H1 (cell line): Measurements from ENCODE around the gene ZACN. TPM values are rescaled to one million over a fixed set of nuclear protein-coding genes. Genes with fewer than 3 reads are reported as not detected.
A peak's percentile ranks its signal among the peaks of the same experiment; 100 is the strongest.

ENCODE experiments used
- CTCF ChIA-PET: fragments of 300-600 bp; sonication (Branson Sonifier 250); formaldehyde crosslinking; loops from one replicate; lab custom pipeline; 2021; ENCODE audit not compliant: partially characterized antibody; lab: Charles Lee
- POLR2A ChIA-PET: fragments of 300-600 bp; sonication (Branson Sonifier 250); formaldehyde crosslinking; loops from one replicate; lab custom pipeline; 2021; ENCODE audit warnings: inconsistent platforms; ENCODE audit not compliant: partially characterized antibody; lab: Charles Lee
- DNase-seq, 2 experiments: peaks; one replicate each; pipeline versions ENCODE4 v3.0.0 to v3.0.0-alpha.2; 2010 to 2022; ENCODE audit warnings: low spot score in 2 of 2, low read depth in 1 of 2, mixed read lengths in 1 of 2
- FAIRE-seq: peaks from 2 replicates; lab custom pipeline; 2011; peaks lifted over from hg19 to GRCh38; lab: Jason Lieb, UNC
- H2AFZ ChIP-seq: 2 replicates; pipeline ENCODE4 v1.8.1; 2012; ENCODE audit warnings: low read length, inconsistent platforms
- H2AK5ac ChIP-seq: 2 replicates; pipeline ENCODE4 v1.6.1; 2013; ENCODE audit warnings: low read depth, low read length
- H2BK120ac ChIP-seq: replicated peaks from 2 replicates; pipeline ENCODE3; 2013; ENCODE audit warnings: low read depth, low read length, inconsistent platforms
- H2BK12ac ChIP-seq: 2 replicates; pipeline ENCODE4 v1.6.1; 2013; ENCODE audit warnings: low read depth, low read length
- H2BK15ac ChIP-seq: 2 replicates; pipeline ENCODE4 v1.6.1; 2013; ENCODE audit warnings: low read length
- H2BK20ac ChIP-seq: 2 replicates; pipeline ENCODE4 v1.6.1; 2013; ENCODE audit warnings: low read length
- H2BK5ac ChIP-seq: 2 replicates; pipeline ENCODE4 v1.6.1; 2013; ENCODE audit warnings: low read depth, low read length
- H3K14ac ChIP-seq: 2 replicates; pipeline ENCODE4 v1.6.1; 2013; ENCODE audit warnings: inconsistent platforms; ENCODE audit not compliant: insufficient read length
- H3K18ac ChIP-seq: 2 replicates; pipeline ENCODE4 v1.6.1; 2013; ENCODE audit warnings: low read length; ENCODE audit errors: extremely low read depth
- H3K23ac ChIP-seq: 2 replicates; pipeline ENCODE4 v1.6.1; 2013; ENCODE audit warnings: inconsistent platforms; ENCODE audit not compliant: insufficient read length
- H3K23me2 ChIP-seq: 2 replicates; pipeline ENCODE4 v1.6.1; 2013; ENCODE audit warnings: low read depth, low read length
- H3K27ac ChIP-seq: 2 replicates; pipeline ENCODE4 v1.6.1; 2011; ENCODE audit warnings: low read depth, low read length, inconsistent platforms
- H3K27me3 ChIP-seq, 4 experiments: replicated peaks in 1 of 4; 1 replicate in 1 of 4; 2 replicates in 3 of 4; pipeline versions ENCODE4 v1.6.1 to v1.8.1; 2011 to 2013; ENCODE audit warnings: low read length in 3 of 4, mild to moderate bottlenecking in 3 of 4, inconsistent platforms in 2 of 4, mixed read lengths in 2 of 4, moderate library complexity in 1 of 4; ENCODE audit not compliant: control insufficient read depth in 3 of 4, insufficient read depth in 3 of 4; ENCODE audit errors: extremely low read depth in 1 of 4
- H3K36me3 ChIP-seq, 4 experiments: 2 replicates each; pipeline versions ENCODE4 v1.6.1 to v1.8.1; 2011 to 2013; ENCODE audit warnings: mild to moderate bottlenecking in 4 of 4, low read length in 3 of 4, moderate library complexity in 2 of 4, control low read depth in 1 of 4, inconsistent platforms in 1 of 4; ENCODE audit not compliant: insufficient read depth in 4 of 4, control insufficient read depth in 2 of 4
- H3K4ac ChIP-seq: replicated peaks from 2 replicates; pipeline ENCODE3; 2013; ENCODE audit warnings: low read length, low read depth, mixed read lengths, inconsistent platforms; ENCODE audit not compliant: insufficient read length
- H3K4me1 ChIP-seq, 4 experiments: replicated peaks in 1 of 4; 1 replicate in 1 of 4; 2 replicates in 3 of 4; pipeline versions ENCODE4 v1.6.1 to v1.8.1; 2011 to 2013; ENCODE audit warnings: low read length in 3 of 4, inconsistent platforms in 2 of 4, mixed read lengths in 1 of 4; ENCODE audit not compliant: insufficient read depth in 4 of 4, control insufficient read depth in 3 of 4
- H3K4me2 ChIP-seq, 2 experiments: 2 replicates each; pipeline versions ENCODE4 v1.6.1 to v1.8.1; 2011 to 2013; ENCODE audit warnings: low read depth in 2 of 2, low read length in 2 of 2, control low read depth in 1 of 2, inconsistent platforms in 1 of 2, mild to moderate bottlenecking in 1 of 2; ENCODE audit not compliant: insufficient read depth in 1 of 2
- H3K4me3 ChIP-seq, 4 experiments: fragments of 200-600, 300-600 bp in 1 of 4; sonication (generic), shearing (Covaris generic), sonication (Bioruptor Twin) in 1 of 4; 2 replicates each; pipeline versions ENCODE4 v1.5.1 to v1.8.1; 2011 to 2016; ENCODE audit warnings: low read length in 4 of 4, low read depth in 3 of 4, control low read depth in 2 of 4, inconsistent platforms in 2 of 4, mild to moderate bottlenecking in 2 of 4, mixed read lengths in 1 of 4, moderate library complexity in 1 of 4; ENCODE audit not compliant: insufficient read depth in 2 of 4; ENCODE audit errors: extremely low read depth in 1 of 4
- H3K56ac ChIP-seq: replicated peaks from 2 replicates; pipeline ENCODE3; 2013; ENCODE audit warnings: low read depth, mild to moderate bottlenecking, mixed read lengths, low read length, inconsistent platforms; ENCODE audit not compliant: insufficient read length
- H3K79me1 ChIP-seq: 2 replicates; pipeline ENCODE4 v1.6.1; 2013; ENCODE audit warnings: low read depth, low read length, control low read depth
- H3K79me2 ChIP-seq, 2 experiments: 2 replicates each; pipeline versions ENCODE4 v1.6.1 to v1.8.1; 2012 to 2013; ENCODE audit warnings: low read length in 2 of 2, mild to moderate bottlenecking in 2 of 2, inconsistent platforms in 1 of 2; ENCODE audit not compliant: insufficient read depth in 2 of 2, control insufficient read depth in 1 of 2
- H3K9ac ChIP-seq, 4 experiments: replicated peaks in 1 of 4; 1 replicate in 1 of 4; 2 replicates in 3 of 4; pipeline versions ENCODE4 v1.6.1 to v1.8.1; 2011 to 2013; ENCODE audit warnings: low read depth in 3 of 4, low read length in 3 of 4, control low read depth in 2 of 4, mild to moderate bottlenecking in 2 of 4, moderate library complexity in 2 of 4, inconsistent platforms in 1 of 4; ENCODE audit errors: extremely low read depth in 1 of 4
- H3K9me3 ChIP-seq, 2 experiments: 2 replicates each; pipeline versions ENCODE4 v1.6.1 to v1.8.1; 2012 to 2013; ENCODE audit warnings: mild to moderate bottlenecking in 2 of 2, moderate library complexity in 2 of 2, control low read depth in 1 of 2, inconsistent platforms in 1 of 2, low read depth in 1 of 2, low read length in 1 of 2, mixed read lengths in 1 of 2; ENCODE audit not compliant: insufficient read depth in 2 of 2
- H4K20me1 ChIP-seq, 2 experiments: replicated peaks in 1 of 2; 2 replicates each; pipeline versions ENCODE3 to v1.8.1; 2011 to 2013; ENCODE audit warnings: inconsistent platforms in 2 of 2, low read length in 2 of 2, mild to moderate bottlenecking in 1 of 2; ENCODE audit not compliant: insufficient read depth in 2 of 2, control insufficient read depth in 1 of 2
- H4K5ac ChIP-seq: 2 replicates; pipeline ENCODE4 v1.6.1; 2013; ENCODE audit warnings: low read length, low read depth, mixed read lengths, inconsistent platforms; ENCODE audit not compliant: insufficient read length
- H4K8ac ChIP-seq: 2 replicates; pipeline ENCODE4 v1.8.0; 2013; ENCODE audit warnings: mild to moderate bottlenecking, moderate library complexity, low read length, inconsistent platforms; ENCODE audit not compliant: insufficient read depth; ENCODE audit errors: extremely low read depth
- H4K91ac ChIP-seq: replicated peaks from 2 replicates; pipeline ENCODE3; 2013; ENCODE audit warnings: low read length, mixed read lengths, inconsistent platforms; ENCODE audit not compliant: insufficient read length
- CREB1 ChIP-seq: IDR thresholded peaks from 2 replicates; pipeline ENCODE4 v1.6.1; 2012; ENCODE audit warnings: inconsistent platforms
- KDM1A ChIP-seq: fragments of 200-600, 300-600 bp; sonication (generic); IDR thresholded peaks from 2 replicates; pipeline ENCODE4 v1.7.1; 2016; ENCODE audit warnings: mild to moderate bottlenecking, low read length, borderline replicate concordance
- WGBS, 2 experiments: shearing (Covaris generic) in 1 of 2; methylation state at CpG; one replicate each; pipeline versions ENCODE4 v1.1.6 to v1.1.7; 2013 to 2015; ENCODE audit warnings: low lambda C conversion rate in 2 of 2, mixed read lengths in 2 of 2, inconsistent platforms in 1 of 2, low coverage in 1 of 2, missing lambda C conversion rate in 1 of 2; ENCODE audit not compliant: insufficient replicate concordance in 2 of 2, insufficient coverage in 1 of 2, insufficient read length in 1 of 2; ENCODE audit errors: extremely low coverage in 1 of 2, missing lambda C conversion rate in 1 of 2; 5-methylcytosine and 5-hydroxymethylcytosine counted together
- polyA plus RNA-seq, 7 experiments: library from polyadenylated mRNA; depleted of rRNA in 3 of 7; stranded (reverse) in 5 of 7; unstranded in 2 of 7; fragments of >200 nt in 5 of 7; fragments of 200-250 nt in 2 of 7; gene quantifications; 1 replicate in 5 of 7; 2 replicates in 1 of 7; 4 replicates in 1 of 7; pipeline versions ENCODE4 v1.2.1 to v1.2.3, GENCODE V29; 2011 to 2013; ENCODE audit warnings: missing spikeins in 2 of 7, mixed read lengths in 2 of 7
- total RNA-seq: library from RNA; stranded (reverse); fragmentation: NEBNext Ultra II Directional; extraction: Animal tissue kit (Norgen Biotek cat#: 25700); gene quantifications from 2 replicates; pipeline ENCODE4 v1.2.1, GENCODE V29; 2021

The ZACN gene
- total and polyA plus RNA-seq, 2 of the 8 experiments (the other 6 are each of a cell fraction or from before 2014, with no cell fraction given) = 0.26 TPM; not detected in 1

GRCh38 chr17:76130473-76130872, 51.5 kb downstream of the ZACN start:
- Histone ChIP-seq H3K23me2 (peaks cover 11% of the 10 kb centered on the region; the same call in 1 of the 2 replicates), H2BK15ac (peak overlapping the region; percentile 81; the same call in 1 of the 2 replicates), H4K91ac (peak overlapping the region; percentile 63), H4K8ac (no peak overlapping the region), H3K4me3 (peak overlapping the region in 1 of 4 experiments; percentile 47; a peak in 1 of 8 replicates), H2AK5ac (no peak overlapping the region; the same call in 1 of the 2 replicates), H4K20me1 (no peaks in the 10 kb centered on the region), H3K56ac (no peak overlapping the region), H2BK5ac (peak overlapping the region; percentile 96; the same call in 1 of the 2 replicates), H4K5ac (no peak overlapping the region), H2BK12ac (peak overlapping the region; percentile 90; the same call in 1 of the 2 replicates), H3K18ac (peak overlapping the region; percentile 98), H3K23ac (no peak overlapping the region), H3K4ac (no peak overlapping the region), H2AFZ (no peak overlapping the region), H3K27me3 (peaks cover 0 to 10% (median 0%) of the 10 kb centered on the region in 4 experiments; a peak in 4 of 7 replicates), H3K9me3 (no peaks in the 10 kb centered on the region), H2BK120ac (peak overlapping the region; percentile 85), H3K36me3 (no peaks in the 10 kb centered on the region), H2BK20ac (peak overlapping the region; percentile 90; the same call in 1 of the 2 replicates), H3K4me2 (peak overlapping the region; percentile 31 to 69; a peak in 2 of 4 replicates), H3K79me1 (no peaks in the 10 kb centered on the region), H3K79me2 (no peaks in the 10 kb centered on the region), H3K9ac (no peak overlapping the region), H3K14ac (no peak overlapping the region), H3K4me1 (peaks cover 18 to 43% (median 34%) of the 10 kb centered on the region in 4 experiments), H3K27ac (no peak overlapping the region)
- DNase-seq (no peak), FAIRE-seq (no peak)
- 62% methylated on average over 11 of the region's 13 CpGs; no CpG with 5 or more reads in 1 of the 2 experiments for WGBS, 2 experiments
- POLR2A ChIA-PET = interaction anchor here (0.7 to 9.3 kb wide), 4 partner anchors 8 to 49 kb away, joined by 3 to 70 read pairs (median 34); partner anchors contain the start of gene FOXJ1
- CTCF ChIA-PET = interaction anchor here (0.6 to 41.5 kb wide), 15 partner anchors 10 to 328 kb away, joined by 3 to 778 read pairs (median 4); partner anchors contain the start of gene FOXJ1
- TF ChIP-seq CREB1 = no peak
- no peak for TF ChIP-seq KDM1A
